ENCODE data around the gene LTBP3. TPM values are rescaled to one million over a fixed set of nuclear protein-coding genes. Genes with fewer than 3 reads are reported as not detected.
A peak's percentile ranks its signal among the peaks of the same experiment; 100 is the strongest.

The LTBP3 gene
- total and polyA plus RNA-seq, 2 of the 4 experiments (the other 2 are of a cell fraction) = 6.6 to 145 TPM

GRCh38 chr11:65591939-65592857 is 34.0 kb upstream of the LTBP3 start:
- Histone ChIP-seq H2AK5ac (ENCODE audit: low read depth, low read length) (no peak overlapping the region), H2BK20ac (ENCODE audit: low read depth, low read length) (no peak overlapping the region), H3K4ac (ENCODE audit: low read depth, low read length) (no peak overlapping the region), H3K27me3 (ENCODE audit: control insufficient read depth, insufficient read depth, low read length) (no peaks in the 10 kb centered on the region), H3K79me1 (ENCODE audit: low read depth in 1 of 2, low read length in 2 of 2) (peaks cover 0 to 16% of the 10 kb centered on the region in 2 experiments; a peak in 1 of 4 replicates), H2AK9ac (replicated peaks; ENCODE audit: low read depth, low read length, poor library complexity) (peak overlapping the region; percentile 55), H3K23ac (ENCODE audit: low read depth, low read length) (no peak overlapping the region), H2AFZ (replicated peaks; ENCODE audit: low read length, poor library complexity) (peak overlapping the region; percentile 81), H2BK5ac (ENCODE audit: low read depth, low read length, poor library complexity, severe bottlenecking) (no peak overlapping the region), H4K8ac (ENCODE audit: low read depth in 2 of 2, low read length in 2 of 2) (no peak overlapping the region), H4K5ac (ENCODE audit: low read depth, low read length) (no peak overlapping the region), H3K4me2 (ENCODE audit: low read depth, low read length) (no peak overlapping the region), H2BK120ac (ENCODE audit: low read depth, low read length) (no peak overlapping the region), H3K18ac (ENCODE audit: low read depth, low read length) (no peak overlapping the region), H3K36me3 (ENCODE audit: control insufficient read depth, insufficient read depth, low read length) (peaks cover 18% of the 10 kb centered on the region; the same call in 1 of the 2 replicates), H3K9me1 (ENCODE audit: insufficient read depth, low read length) (no peaks in the 10 kb centered on the region), H4K20me1 (ENCODE audit: insufficient read depth, low read length) (peaks cover 5% of the 10 kb centered on the region), H3K14ac (replicated peaks; ENCODE audit: low read depth, low read length) (no peak overlapping the region), H3K9ac (ENCODE audit: low read depth, low read length) (no peak overlapping the region), H4K91ac (ENCODE audit: insufficient read depth, low read depth, low read length) (no peak overlapping the region), H3K4me3 (ENCODE audit: insufficient read depth, low read depth, low read length) (no peak overlapping the region), H3K9me3 (ENCODE audit: control insufficient read depth, insufficient read depth, low read length) (no peaks in the 10 kb centered on the region), H3K27ac (ENCODE audit: insufficient read depth, low read length) (no peak overlapping the region), H3K4me1 (ENCODE audit: control insufficient read depth, insufficient read depth, low read length) (peaks cover 4% of the 10 kb centered on the region), H2BK15ac (ENCODE audit: low read depth, low read length) (no peak overlapping the region), H3K56ac (ENCODE audit: extremely low read depth, insufficient read depth, low read length) (no peak overlapping the region)
- peak; percentile 18 for ATAC-seq (ENCODE audit: low read depth)
- intact Hi-C loops (cut with micrococcal nuclease) (loop anchor here (2.0 kb wide), 1 partner anchor 15 kb away; the partner anchor contains the start of gene EHBP1L1), in situ Hi-C loops (cut with MboI; ENCODE audit: low sequenced_read_pairs) (no loop called here), dilution Hi-C loops (cut with HindIII; ENCODE audit: low sequenced_read_pairs, unreplicated experiment) (no loop called here)
- peak; percentile 44 for DNase-seq
- TF ChIP-seq MAZ (IDR thresholded peaks at IDR 0.05; ENCODE audit: borderline replicate concordance, low read depth, low read length) = no peak
- BruUV-seq (replicated peaks) = TSS peak; percentile 81
- ChIA-PET CTCF (interaction anchor here (0.6 kb wide), 1 partner anchor 62 kb away, joined by 3 read pairs; no protein-coding TSS in a partner anchor), POLR2A (ENCODE audit: unreplicated experiment) (interaction anchor here (0.5 to 0.6 kb wide), 2 partner anchors 191 to 226 kb away, joined by 3 to 6 read pairs; no protein-coding TSS in a partner anchor)
- WGBS, 2 experiments (ENCODE audit: extremely low coverage in 2 of 2, insufficient read length in 1 of 2) = 49% methylated on average over 79 of the region's 106 CpGs; no CpG with 5 or more reads in 1 of the 2 experiments

Data from IMR-90 (cell line).